ENCODE data around the gene RSBN1. TPM values are rescaled to one million over a fixed set of nuclear protein-coding genes. Genes with fewer than 3 reads are reported as not detected.

The RSBN1 gene
- total and polyA plus RNA-seq, 2 experiments from 2014 or later: 15.4 to 17.4 TPM

DNA sequence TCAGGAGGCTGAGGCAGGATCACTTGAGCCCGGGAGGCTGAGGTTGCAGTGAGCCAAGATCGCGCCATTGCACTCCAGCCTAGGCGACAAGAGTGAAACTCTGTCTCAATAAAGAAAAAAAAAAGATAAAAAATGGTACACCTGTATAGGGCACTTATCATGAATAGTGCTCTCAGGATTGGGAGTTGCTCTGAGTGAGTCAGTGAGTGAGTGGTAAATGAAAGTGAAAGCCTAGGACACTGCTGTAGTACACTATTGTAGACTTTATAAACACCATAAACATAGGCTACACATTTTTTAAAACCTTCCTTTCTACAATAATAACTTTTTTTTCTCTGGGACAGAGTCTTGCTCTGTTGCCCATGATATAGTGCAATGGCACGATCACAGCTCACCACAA, 69.8 kb downstream of the RSBN1 start (continued):
- TF ChIP-seq, protein P1, sequence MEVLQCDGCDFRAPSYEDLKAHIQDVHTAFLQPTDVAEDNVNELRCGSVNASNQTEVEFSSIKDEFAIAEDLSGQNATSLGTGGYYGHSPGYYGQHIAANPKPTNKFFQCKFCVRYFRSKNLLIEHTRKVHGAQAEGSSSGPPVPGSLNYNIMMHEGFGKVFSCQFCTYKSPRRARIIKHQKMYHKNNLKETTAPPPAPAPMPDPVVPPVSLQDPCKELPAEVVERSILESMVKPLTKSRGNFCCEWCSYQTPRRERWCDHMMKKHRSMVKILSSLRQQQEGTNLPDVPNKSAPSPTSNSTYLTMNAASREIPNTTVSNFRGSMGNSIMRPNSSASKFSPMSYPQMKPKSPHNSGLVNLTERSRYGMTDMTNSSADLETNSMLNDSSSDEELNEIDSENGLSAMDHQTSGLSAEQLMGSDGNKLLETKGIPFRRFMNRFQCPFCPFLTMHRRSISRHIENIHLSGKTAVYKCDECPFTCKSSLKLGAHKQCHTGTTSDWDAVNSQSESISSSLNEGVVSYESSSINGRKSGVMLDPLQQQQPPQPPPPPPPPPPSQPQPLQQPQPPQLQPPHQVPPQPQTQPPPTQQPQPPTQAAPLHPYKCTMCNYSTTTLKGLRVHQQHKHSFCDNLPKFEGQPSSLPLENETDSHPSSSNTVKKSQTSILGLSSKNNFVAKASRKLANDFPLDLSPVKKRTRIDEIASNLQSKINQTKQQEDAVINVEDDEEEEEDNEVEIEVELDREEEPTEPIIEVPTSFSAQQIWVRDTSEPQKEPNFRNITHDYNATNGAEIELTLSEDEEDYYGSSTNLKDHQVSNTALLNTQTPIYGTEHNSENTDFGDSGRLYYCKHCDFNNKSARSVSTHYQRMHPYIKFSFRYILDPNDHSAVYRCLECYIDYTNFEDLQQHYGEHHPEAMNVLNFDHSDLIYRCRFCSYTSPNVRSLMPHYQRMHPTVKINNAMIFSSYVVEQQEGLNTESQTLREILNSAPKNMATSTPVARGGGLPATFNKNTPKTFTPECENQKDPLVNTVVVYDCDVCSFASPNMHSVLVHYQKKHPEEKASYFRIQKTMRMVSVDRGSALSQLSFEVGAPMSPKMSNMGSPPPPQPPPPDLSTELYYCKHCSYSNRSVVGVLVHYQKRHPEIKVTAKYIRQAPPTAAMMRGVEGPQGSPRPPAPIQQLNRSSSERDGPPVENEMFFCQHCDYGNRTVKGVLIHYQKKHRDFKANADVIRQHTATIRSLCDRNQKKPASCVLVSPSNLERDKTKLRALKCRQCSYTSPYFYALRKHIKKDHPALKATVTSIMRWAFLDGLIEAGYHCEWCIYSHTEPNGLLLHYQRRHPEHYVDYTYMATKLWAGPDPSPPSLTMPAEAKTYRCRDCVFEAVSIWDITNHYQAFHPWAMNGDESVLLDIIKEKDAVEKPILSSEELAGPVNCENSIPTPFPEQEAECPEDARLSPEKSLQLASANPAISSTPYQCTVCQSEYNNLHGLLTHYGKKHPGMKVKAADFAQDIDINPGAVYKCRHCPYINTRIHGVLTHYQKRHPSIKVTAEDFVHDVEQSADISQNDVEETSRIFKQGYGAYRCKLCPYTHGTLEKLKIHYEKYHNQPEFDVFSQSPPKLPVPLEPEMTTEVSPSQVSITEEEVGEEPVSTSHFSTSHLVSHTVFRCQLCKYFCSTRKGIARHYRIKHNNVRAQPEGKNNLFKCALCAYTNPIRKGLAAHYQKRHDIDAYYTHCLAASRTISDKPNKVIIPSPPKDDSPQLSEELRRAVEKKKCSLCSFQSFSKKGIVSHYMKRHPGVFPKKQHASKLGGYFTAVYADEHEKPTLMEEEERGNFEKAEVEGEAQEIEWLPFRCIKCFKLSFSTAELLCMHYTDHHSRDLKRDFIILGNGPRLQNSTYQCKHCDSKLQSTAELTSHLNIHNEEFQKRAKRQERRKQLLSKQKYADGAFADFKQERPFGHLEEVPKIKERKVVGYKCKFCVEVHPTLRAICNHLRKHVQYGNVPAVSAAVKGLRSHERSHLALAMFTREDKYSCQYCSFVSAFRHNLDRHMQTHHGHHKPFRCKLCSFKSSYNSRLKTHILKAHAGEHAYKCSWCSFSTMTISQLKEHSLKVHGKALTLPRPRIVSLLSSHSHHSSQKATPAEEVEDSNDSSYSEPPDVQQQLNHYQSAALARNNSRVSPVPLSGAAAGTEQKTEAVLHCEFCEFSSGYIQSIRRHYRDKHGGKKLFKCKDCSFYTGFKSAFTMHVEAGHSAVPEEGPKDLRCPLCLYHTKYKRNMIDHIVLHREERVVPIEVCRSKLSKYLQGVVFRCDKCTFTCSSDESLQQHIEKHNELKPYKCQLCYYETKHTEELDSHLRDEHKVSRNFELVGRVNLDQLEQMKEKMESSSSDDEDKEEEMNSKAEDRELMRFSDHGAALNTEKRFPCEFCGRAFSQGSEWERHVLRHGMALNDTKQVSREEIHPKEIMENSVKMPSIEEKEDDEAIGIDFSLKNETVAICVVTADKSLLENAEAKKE (CRISPR knock-in tag; IDR thresholded peaks at IDR 0.05): no peak
- TF ChIP-seq STAT1 (IDR thresholded peaks at IDR 0.05; ENCODE audit: unreplicated experiment): no peak

DNA sequence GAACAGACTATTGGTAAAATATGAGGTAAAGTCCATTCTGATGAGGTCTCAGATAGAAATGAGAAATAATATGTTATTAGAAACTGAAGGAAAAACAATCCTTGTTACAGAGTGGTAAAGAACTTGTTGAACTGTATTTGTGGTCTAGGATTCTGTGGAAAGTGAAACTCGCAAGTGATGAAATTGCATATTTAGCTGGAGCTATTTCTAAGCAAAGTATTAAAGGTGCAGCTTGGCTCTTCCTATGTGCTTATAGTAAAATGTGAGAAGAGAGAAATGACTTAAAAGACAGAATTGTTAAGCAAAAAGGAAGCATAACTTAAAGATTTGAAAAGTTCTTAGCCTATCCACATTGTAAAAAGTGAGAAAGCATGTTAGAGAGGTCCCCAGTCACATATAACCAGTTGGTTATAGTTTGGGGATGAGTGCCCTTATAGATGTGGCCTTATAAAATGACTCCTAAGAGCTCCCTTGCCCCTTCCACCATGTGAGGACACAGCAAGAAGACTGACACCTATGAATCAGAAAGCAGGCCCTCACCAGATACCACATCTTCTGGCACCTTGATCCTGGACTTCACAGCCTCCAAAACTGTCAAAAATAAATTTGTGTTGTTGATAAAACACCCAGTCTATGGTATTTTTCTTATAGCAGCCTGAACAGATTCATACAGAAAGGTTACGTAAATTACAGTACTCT, 77.8 kb downstream of the RSBN1 start:
- Histone ChIP-seq H3K4me2 (no peak overlapping the region), H3K27ac (ENCODE audit: low read depth) (no peak overlapping the region), H3F3A (replicated peaks; ENCODE audit: low read depth) (no peaks in the 10 kb centered on the region), H3K9me2 (ENCODE audit: insufficient read depth) (no peaks in the 10 kb centered on the region), H4K20me1 (replicated peaks; ENCODE audit: insufficient read depth) (no peaks in the 10 kb centered on the region; the same call in none of the 2 replicates), H2AFZ (no peak overlapping the region), H3K79me2 (replicated peaks; ENCODE audit: insufficient read depth) (no peaks in the 10 kb centered on the region), H3K27me3 (ENCODE audit: insufficient read depth) (no peaks in the 10 kb centered on the region), H3K4me3 (no peak overlapping the region), H3K4me1 (ENCODE audit: insufficient read depth) (no peaks in the 10 kb centered on the region), H3K36me3 (ENCODE audit: insufficient read depth) (peaks cover 2% of the 10 kb centered on the region; the same call in 1 of the 2 replicates)
- Mint-ChIP-seq H3K27me3 (ENCODE audit: insufficient read depth, low read depth, poor library complexity) (no peaks in the 10 kb centered on the region), H3K27ac (no peak overlapping the region), H3K36me3 (ENCODE audit: low read depth) (peaks cover 26% of the 10 kb centered on the region), H3K9me3 (no peaks in the 10 kb centered on the region), H3K4me3 (no peak overlapping the region), H3K4me1 (0 out of 3 replicates have a peak, but pooled peaks cover 2% of the 10 kb centered on the region)
- ATAC-seq (no peak), DNase-seq (ENCODE audit: low spot score) (no peak)
- TF ChIP-seq CREB1 (CRISPR knock-in tag; IDR thresholded peaks at IDR 0.05; ENCODE audit: low read depth): no peak
- no peak for TF ChIP-seq POLR2AphosphoS5 (IDR thresholded peaks at IDR 0.05; ENCODE audit: low read depth)
- TF ChIP-seq STAT1 (IDR thresholded peaks at IDR 0.05; ENCODE audit: unreplicated experiment): no peak
- TF ChIP-seq EZH2phosphoT487 (IDR thresholded peaks at IDR 0.05; ENCODE audit: unreplicated experiment): no peak
- TF ChIP-seq JUNB (IDR thresholded peaks at IDR 0.05; ENCODE audit: unreplicated experiment): no peak
- TF ChIP-seq EZH2 (IDR thresholded peaks at IDR 0.05; ENCODE audit: low read depth, unreplicated experiment): no peak
- TF ChIP-seq, protein P2, sequence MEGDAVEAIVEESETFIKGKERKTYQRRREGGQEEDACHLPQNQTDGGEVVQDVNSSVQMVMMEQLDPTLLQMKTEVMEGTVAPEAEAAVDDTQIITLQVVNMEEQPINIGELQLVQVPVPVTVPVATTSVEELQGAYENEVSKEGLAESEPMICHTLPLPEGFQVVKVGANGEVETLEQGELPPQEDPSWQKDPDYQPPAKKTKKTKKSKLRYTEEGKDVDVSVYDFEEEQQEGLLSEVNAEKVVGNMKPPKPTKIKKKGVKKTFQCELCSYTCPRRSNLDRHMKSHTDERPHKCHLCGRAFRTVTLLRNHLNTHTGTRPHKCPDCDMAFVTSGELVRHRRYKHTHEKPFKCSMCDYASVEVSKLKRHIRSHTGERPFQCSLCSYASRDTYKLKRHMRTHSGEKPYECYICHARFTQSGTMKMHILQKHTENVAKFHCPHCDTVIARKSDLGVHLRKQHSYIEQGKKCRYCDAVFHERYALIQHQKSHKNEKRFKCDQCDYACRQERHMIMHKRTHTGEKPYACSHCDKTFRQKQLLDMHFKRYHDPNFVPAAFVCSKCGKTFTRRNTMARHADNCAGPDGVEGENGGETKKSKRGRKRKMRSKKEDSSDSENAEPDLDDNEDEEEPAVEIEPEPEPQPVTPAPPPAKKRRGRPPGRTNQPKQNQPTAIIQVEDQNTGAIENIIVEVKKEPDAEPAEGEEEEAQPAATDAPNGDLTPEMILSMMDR (conservative IDR thresholded peaks at IDR 0.05; ENCODE audit: low read depth in 2 of 2): no peak
